Measurements from ENCODE around the gene SPEM1. TPM values are rescaled to one million over a fixed set of nuclear protein-coding genes. Genes with fewer than 3 reads are reported as not detected.

SPEM1 gene
- total RNA-seq, 1 experiment from 2014 or later, result not detected

- DNase-seq (ENCODE audit: low read depth), result no peak
Measured at GRCh38 chr17:7418472-7419152, 1.5 kb upstream of the SPEM1 start.

- DNase-seq (ENCODE audit: low read depth), result no peak
Measured at GRCh38 chr17:7421186-7421585, 1.1 kb downstream of the SPEM1 start.

GRCh38 chr17:7423679-7424078, 3.6 kb downstream of the SPEM1 start:
- no peak for DNase-seq (ENCODE audit: low read depth)

GRCh38 chr17:7425316-7425715, 5.2 kb downstream of the SPEM1 start, which contains the start of gene SPEM2:
Gene SPEM2, plus strand, starts transcription at chr17:7425616. Its CDS starts 73 bp downstream, at chr17:7425689.
- no peak for DNase-seq (ENCODE audit: low read depth)

DNA sequence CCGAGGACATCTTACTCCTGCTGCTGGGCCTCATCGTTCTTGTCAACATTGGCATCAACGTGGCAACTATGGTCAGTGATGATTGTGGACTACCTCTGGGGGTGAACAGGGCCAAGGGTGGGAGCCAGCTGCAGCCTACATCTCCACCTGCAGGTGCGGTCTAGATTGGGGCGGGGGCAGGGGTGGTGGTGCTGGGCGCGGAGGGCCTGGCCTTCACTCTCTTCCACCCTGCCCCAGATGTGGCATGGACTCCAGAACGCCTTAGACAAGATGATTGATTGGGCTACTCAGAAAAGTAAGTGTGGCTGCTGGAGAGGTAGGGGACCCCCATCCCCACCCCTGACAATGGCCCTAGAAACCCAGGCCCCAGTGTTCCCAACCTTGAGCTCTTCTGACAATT, 5.6 kb downstream of the SPEM1 start:
- DNase-seq (ENCODE audit: low read depth), result no peak

GRCh38 chr17:7426203-7426863, 6.2 kb downstream of the SPEM1 start:
- DNase-seq (ENCODE audit: low read depth), result no peak

DNA sequence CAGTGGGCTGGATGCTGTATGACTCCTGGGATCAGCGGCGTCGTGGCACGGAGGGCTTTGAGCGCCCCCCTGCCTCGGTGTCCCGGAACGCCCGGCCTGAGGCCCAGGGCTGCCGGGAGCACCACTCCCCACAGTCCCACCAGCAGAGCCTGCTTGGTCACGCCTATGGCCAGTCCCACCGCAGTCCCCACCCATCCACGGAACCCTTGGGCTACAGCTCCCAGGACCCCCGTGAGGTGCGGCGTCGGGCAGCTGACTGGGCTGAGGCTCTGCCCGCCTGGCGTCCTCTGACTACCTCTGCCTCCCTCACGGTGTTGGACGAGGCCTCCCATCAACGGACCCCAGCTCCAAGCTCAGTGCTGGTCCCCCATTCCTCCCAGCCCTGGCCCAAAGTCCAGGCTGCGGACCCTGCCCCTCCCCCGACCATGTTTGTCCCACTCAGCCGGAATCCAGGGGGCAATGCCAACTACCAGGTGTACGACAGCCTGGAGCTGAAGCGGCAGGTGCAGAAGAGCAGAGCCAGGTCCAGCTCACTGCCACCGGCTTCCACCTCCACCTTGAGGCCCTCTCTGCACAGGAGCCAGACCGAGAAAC, 6.9 kb downstream of the SPEM1 start:
- DNase-seq (ENCODE audit: low read depth), result no peak

- no peak for DNase-seq (ENCODE audit: low read depth)
Measured at GRCh38 chr17:7427549-7427948, 7.4 kb downstream of the SPEM1 start.

DNA sequence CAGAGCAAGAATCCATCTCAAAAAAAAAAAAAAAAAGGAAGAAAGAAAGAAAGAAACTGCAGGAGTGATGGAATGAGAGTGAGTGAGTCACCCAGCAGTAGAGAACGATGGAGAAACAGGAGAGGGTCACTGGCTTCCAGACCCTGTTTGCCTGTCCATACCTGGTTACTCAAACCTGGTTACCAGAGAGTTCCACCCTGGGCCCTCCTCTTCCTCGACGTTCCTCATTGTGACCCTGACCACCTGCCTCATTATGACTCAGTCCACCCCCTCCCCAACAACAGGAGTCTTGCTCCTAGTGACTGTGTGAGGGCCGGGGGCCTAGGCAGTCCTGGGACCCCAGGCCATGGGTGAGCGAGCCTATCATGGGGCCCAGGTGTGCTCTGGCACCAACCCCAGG, 8.4 kb downstream of the SPEM1 start, which contains the start of gene SPEM3:
SPEM3 (plus strand) TSS at position 301 of the 400 bp plus-strand sequence; CDS start at position 347, 46 bp downstream.
- no peak for DNase-seq (ENCODE audit: low read depth)

- DNase-seq (ENCODE audit: low read depth), result no peak
Measured at GRCh38 chr17:7429722-7430121, 9.6 kb downstream of the SPEM1 start.

GRCh38 chr17:7431231-7431630, 11.1 kb downstream of the SPEM1 start:
- DNase-seq (ENCODE audit: low read depth), result no peak

DNA sequence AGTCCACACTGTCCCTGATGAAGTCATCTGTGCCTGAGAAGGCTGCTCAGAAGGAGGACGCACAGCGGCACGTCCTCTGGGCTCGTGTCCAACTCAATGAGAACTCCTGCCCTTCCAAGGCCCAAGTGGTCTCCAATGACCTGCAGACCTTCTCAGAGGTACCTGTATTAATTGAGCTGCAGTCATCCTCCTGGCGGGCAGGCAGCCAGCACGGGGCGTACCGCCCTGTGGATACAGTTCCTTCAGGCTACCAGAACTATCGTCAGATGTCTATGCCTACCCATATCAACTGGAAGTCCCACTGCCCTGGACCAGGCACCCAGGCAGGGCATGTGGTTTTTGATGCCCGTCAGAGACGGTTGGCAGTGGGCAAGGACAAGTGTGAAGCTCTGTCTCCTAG, 12.2 kb downstream of the SPEM1 start:
- no peak for DNase-seq (ENCODE audit: low read depth)

- DNase-seq (ENCODE audit: low read depth), result peak; percentile 70
Measured at GRCh38 chr17:7435676-7436555, 15.8 kb downstream of the SPEM1 start.

- DNase-seq (ENCODE audit: low read depth), result peak; percentile 92
Measured at GRCh38 chr17:7436556-7437368, 16.6 kb downstream of the SPEM1 start.

DNA sequence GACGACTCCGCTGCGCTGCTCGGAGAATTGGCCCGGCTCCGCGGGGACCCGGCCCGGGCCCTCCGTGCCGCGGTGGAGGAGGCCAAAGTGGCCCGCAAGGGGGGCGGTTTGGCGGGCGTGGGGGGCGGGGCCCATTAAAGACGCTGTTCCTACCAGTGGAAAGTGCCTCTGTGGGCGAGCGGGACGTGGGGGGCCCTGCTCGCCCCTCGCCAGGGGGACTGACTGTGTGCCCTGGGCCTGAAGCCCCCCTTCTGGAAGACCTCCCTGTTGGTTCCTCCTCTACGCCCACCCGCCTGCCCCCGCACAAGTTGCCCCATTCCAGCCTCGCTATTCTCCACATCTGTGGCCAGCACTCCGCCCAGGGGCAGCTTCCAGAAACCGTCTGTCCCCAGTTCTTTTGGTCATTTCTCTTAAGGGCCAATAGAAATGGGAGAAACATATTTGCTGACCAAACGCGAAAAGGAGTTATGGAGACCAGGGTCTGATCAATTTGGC, 17.3 kb downstream of the SPEM1 start:
- DNase-seq (ENCODE audit: low read depth), result no peak

- peak; percentile 72 for DNase-seq (ENCODE audit: low read depth)
Measured at GRCh38 chr17:7437950-7438614, 18.0 kb downstream of the SPEM1 start.

GRCh38 chr17:7438656-7439460, 18.7 kb downstream of the SPEM1 start:
- no peak for DNase-seq (ENCODE audit: low read depth)

DNA sequence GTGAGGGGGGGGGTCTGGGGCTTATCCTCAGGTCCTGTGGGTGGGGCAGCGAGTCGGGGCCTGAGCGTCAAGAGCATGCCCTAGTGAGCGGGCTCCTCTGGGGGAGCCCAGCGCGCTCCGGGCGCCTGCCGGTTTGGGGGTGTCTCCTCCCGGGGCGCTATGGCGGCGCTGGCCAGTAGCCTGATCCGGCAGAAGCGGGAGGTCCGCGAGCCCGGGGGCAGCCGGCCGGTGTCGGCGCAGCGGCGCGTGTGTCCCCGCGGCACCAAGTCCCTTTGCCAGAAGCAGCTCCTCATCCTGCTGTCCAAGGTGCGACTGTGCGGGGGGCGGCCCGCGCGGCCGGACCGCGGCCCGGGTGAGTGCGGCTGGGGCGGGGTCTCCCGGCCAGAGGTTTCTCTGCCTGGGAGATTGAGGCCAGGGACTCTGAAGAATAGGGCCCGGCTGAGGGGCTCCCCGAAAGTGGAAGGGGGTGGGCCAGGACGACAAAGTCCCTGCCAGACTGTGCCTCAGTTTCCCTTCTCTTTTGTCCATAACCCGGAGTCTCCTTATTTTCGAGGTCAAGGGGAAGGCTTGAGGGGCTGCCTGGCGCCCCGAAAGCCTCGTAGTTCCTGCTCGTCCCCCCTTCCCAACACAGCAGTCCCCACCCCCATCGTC, 19.5 kb downstream of the SPEM1 start, which contains the start of gene FGF11:
FGF11 (plus strand) TSS at position 51 of the 651 bp plus-strand sequence; CDS start at position 160, 109 bp downstream.
- DNase-seq (ENCODE audit: low read depth), result no peak
